ENCODE measurements around the gene FBXO36. TPM values are rescaled to one million over a fixed set of nuclear protein-coding genes. Genes with fewer than 3 reads are reported as not detected.

Gene FBXO36
- total and polyA plus RNA-seq, 10 donors = 0.36 to 2.6 (median 1.0) TPM

DNA sequence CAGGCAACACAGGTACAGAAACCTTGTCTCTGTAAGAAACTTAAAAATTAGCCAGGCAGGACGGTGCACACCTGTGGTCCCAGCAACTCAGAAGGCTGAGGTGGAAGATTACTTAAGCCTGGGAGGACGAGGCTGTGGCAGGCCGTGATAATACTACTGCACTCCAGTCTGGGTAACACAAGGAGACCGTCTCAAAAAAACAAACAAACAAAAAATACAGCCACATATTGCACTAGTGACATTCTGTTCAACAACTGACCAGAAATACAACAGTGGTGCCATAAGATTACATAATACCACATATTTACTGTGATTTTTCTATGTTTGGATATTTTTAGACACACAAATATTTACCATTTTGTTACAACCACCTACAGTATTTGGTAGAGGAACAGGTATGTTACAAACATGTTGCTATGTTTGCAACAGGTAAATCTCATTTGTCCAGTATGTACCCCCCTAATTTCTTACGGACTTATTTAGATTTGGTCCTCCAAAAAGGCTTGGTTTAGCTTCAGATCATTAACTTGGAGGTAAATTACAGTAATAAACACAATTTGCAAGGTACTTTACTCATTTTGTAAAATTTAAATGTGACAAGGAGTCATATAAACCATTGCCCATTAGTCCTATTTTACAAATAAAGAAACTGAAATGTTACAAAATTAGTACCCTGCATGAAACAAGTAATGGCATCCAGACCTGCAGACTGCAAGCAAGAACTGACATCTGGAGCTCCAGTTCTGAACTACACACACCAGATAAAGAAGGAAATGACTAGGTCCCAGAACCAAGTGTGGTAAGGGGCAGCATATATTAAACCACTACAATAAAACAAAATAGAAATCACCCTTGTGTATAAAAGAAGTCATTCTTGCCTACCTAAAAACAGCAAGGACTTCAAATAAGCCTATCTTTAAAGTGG, 37.3 kb upstream of the FBXO36 start:
- WGBS, 5 donors = 81 to 97% (median 92%) methylated on average over 5 of the region's 5 CpGs
- DNase-seq = no peak
- Histone ChIP-seq H3K27me3 (replicated peaks in 1 of 7) (no peaks in the 10 kb centered on the region), H3K9me3 (no peaks in the 10 kb centered on the region), H3K4me1 (peaks cover 0 to 86% (median 38%) of the 10 kb centered on the region in 6 donors), H3K36me3 (peaks cover 0 to 21% (median 5%) of the 10 kb centered on the region in 6 donors), H3K27ac (peak overlapping the region in 1 of 8 donors; percentile 2), H3K4me3 (no peak overlapping the region)
- TF ChIP-seq POLR2A (IDR thresholded peaks at IDR 0.05) (no peak), POLR2AphosphoS5 (IDR thresholded peaks at IDR 0.05) (no peak)
- TF ChIP-seq, protein P1, sequence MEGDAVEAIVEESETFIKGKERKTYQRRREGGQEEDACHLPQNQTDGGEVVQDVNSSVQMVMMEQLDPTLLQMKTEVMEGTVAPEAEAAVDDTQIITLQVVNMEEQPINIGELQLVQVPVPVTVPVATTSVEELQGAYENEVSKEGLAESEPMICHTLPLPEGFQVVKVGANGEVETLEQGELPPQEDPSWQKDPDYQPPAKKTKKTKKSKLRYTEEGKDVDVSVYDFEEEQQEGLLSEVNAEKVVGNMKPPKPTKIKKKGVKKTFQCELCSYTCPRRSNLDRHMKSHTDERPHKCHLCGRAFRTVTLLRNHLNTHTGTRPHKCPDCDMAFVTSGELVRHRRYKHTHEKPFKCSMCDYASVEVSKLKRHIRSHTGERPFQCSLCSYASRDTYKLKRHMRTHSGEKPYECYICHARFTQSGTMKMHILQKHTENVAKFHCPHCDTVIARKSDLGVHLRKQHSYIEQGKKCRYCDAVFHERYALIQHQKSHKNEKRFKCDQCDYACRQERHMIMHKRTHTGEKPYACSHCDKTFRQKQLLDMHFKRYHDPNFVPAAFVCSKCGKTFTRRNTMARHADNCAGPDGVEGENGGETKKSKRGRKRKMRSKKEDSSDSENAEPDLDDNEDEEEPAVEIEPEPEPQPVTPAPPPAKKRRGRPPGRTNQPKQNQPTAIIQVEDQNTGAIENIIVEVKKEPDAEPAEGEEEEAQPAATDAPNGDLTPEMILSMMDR (IDR thresholded peaks at IDR 0.05 in 8 of 11, conservative IDR thresholded peaks at IDR 0.05 in 3 of 11) = no peak
- intact Hi-C loops (cut with DNase I; ENCODE audit: low total_unique reads) = no loop called here

DNA sequence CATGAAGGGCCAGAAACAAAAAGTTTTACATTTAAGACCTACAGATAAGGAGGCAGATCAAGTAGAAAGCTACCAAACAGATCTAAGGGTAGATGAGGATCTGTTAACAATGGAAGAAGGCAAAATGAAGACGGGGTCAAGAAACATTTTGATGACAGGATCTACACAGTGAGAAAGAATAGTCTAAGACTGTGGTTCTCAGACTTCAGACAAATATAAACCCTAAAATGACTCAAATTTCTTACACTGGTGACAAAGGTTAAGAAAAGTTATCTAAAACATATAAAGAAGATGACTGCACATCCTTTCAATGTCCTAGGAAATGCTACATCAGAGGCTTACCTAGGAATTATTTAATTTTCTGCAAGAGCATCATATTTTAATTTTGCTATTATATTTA, 34.9 kb upstream of the FBXO36 start:
- TF ChIP-seq POLR2A (IDR thresholded peaks at IDR 0.05) = no peak
- TF ChIP-seq, protein P1 (IDR thresholded peaks at IDR 0.05 in 8 of 11, conservative IDR thresholded peaks at IDR 0.05 in 3 of 11) = no peak
- TF ChIP-seq POLR2AphosphoS5 (IDR thresholded peaks at IDR 0.05) = no peak
- H3K9me3 ChIP-seq = no peaks in the 10 kb centered on the region
- no peak for DNase-seq
- H3K4me3 ChIP-seq = no peak overlapping the region
- intact Hi-C loops (cut with DNase I; ENCODE audit: low total_unique reads) = no loop called here
- H3K27me3 ChIP-seq (replicated peaks in 1 of 7) = no peaks in the 10 kb centered on the region
- no peak overlapping the region for H3K27ac ChIP-seq
- H3K36me3 ChIP-seq = peaks cover 0 to 30% (median 4%) of the 10 kb centered on the region in 6 donors
- 80 to 96% (median 85%) methylated on average over 1 of the region's 1 CpG for WGBS, 5 donors
- peaks cover 0 to 86% (median 43%) of the 10 kb centered on the region in 6 donors for H3K4me1 ChIP-seq

DNA sequence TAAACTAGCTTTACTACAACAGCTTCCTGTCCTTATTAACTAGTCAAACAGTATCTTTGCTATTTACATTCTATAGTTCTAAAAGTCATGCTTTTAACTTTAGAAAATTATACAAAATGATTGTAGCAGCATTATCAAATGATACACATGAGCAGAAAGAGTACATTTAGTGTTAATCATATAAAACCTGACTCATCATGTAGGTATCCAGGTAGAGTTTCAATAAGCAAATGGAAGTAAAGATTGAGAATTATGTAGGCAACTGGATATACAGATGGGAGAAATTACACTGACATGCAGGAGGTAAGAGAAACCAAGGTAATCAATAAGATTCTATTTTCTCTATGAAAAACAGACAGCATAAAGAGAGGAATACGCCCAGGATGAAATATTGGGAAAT, 34.3 kb upstream of the FBXO36 start:
- WGBS, 5 donors = 93 to 100% (median 95%) methylated on average over 1 of the region's 1 CpG
- TF ChIP-seq, protein P1 (IDR thresholded peaks at IDR 0.05 in 8 of 11, conservative IDR thresholded peaks at IDR 0.05 in 3 of 11) = no peak
- TF ChIP-seq POLR2A (IDR thresholded peaks at IDR 0.05) (no peak), POLR2AphosphoS5 (IDR thresholded peaks at IDR 0.05) (no peak)
- H3K27me3 ChIP-seq (replicated peaks in 1 of 7) = no peaks in the 10 kb centered on the region
- H3K27ac ChIP-seq = no peak overlapping the region
- no peak overlapping the region for H3K4me3 ChIP-seq
- intact Hi-C loops (cut with DNase I; ENCODE audit: low total_unique reads) = no loop called here
- H3K36me3 ChIP-seq = peaks cover 0 to 32% (median 4%) of the 10 kb centered on the region in 6 donors
- no peaks in the 10 kb centered on the region for H3K9me3 ChIP-seq
- DNase-seq = no peak
- peaks cover 0 to 86% (median 45%) of the 10 kb centered on the region in 6 donors for H3K4me1 ChIP-seq

DNA sequence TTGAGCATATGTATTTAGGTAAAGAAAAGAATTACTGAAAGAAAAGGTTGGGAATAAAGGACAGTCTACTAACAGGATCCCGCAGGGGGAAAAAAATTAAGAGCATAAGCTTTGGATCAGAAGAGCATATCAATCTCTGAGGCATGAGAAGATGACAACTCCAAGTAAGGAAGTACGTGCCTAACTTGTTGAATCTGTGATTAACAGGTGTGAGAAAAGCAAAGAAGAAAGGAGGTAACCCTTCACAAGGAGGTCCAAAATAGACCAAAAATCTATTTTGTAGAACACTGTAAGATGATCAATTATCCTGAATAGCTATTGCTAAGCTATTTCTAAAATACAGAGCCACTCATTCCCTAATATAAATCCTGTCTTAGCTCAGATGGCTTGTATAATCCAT, 33.3 kb upstream of the FBXO36 start:
- no peak for DNase-seq
- peaks cover 0 to 92% (median 45%) of the 10 kb centered on the region in 6 donors for H3K4me1 ChIP-seq
- no peaks in the 10 kb centered on the region for H3K27me3 ChIP-seq (replicated peaks in 1 of 7)
- no peak for TF ChIP-seq POLR2A (IDR thresholded peaks at IDR 0.05)
- TF ChIP-seq, protein P1 (IDR thresholded peaks at IDR 0.05 in 8 of 11, conservative IDR thresholded peaks at IDR 0.05 in 3 of 11) = no peak
- TF ChIP-seq POLR2AphosphoS5 (IDR thresholded peaks at IDR 0.05) = no peak
- no peak overlapping the region for H3K27ac ChIP-seq
- no peaks in the 10 kb centered on the region for H3K9me3 ChIP-seq
- 88 to 95% (median 92%) methylated on average over 2 of the region's 2 CpGs for WGBS, 5 donors
- peaks cover 0 to 37% (median 4%) of the 10 kb centered on the region in 6 donors for H3K36me3 ChIP-seq
- H3K4me3 ChIP-seq = no peak overlapping the region
- intact Hi-C loops (cut with DNase I; ENCODE audit: low total_unique reads) = no loop called here

Measured in spleen (tissue), 11 donors.